ENCODE data around the gene ITGA1. TPM values are rescaled to one million over a fixed set of nuclear protein-coding genes. Genes with fewer than 3 reads are reported as not detected.

Gene ITGA1
- total RNA-seq, 1 experiment from 2014 or later = 4.0 TPM

DNA sequence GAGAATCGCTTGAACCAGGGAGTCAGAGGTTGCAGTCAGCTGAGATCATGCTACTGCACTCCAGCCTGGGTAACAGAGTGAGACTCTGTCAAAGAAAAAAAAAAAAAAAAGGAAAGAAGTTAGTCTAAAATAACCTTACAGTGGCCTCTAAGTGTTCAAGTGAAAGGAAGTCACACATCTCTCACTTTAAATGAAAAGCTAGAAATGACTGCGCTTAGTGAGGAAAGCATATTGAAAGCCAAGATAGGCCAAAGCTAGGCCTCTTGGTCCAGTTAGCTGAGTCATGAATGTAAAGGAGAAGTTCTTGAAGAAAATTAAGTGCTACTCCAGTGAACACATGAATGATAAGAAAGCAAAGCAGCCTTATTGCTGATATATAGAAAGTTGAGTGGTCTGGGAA is 38.1 kb downstream of the ITGA1 start:
- no peaks in the 10 kb centered on the region for H3K4me1 ChIP-seq (replicated peaks; ENCODE audit: insufficient read depth)
- no peaks in the 10 kb centered on the region; the same call in 1 of the 2 replicates for H3K9me2 ChIP-seq (ENCODE audit: insufficient read depth)
- no peaks in the 10 kb centered on the region for H4K20me1 ChIP-seq (ENCODE audit: insufficient read depth)
- H3K4me2 ChIP-seq = no peak overlapping the region
- no peaks in the 10 kb centered on the region for H3K36me3 ChIP-seq (ENCODE audit: low read depth)
- no peaks in the 10 kb centered on the region; the same call in 1 of the 2 replicates for H3K9me3 ChIP-seq (ENCODE audit: insufficient read depth, low read depth)
- H3K27me3 ChIP-seq (ENCODE audit: insufficient read depth, low read depth) = no peaks in the 10 kb centered on the region
- H3K79me2 ChIP-seq (ENCODE audit: low read depth) = no peaks in the 10 kb centered on the region
- H3K27ac ChIP-seq = no peak overlapping the region
- intact Hi-C loops (cut with micrococcal nuclease; ENCODE audit: unreplicated experiment) = no loop called here
- no TSS peak for BruUV-seq (replicated peaks)
- no peak overlapping the region for H2AFZ ChIP-seq
- no peak overlapping the region for H3K4me3 ChIP-seq
- no peak for DNase-seq
- ChIA-PET CTCF (no interaction called here), POLR2A (ENCODE audit: unreplicated experiment) (no interaction called here)
- TF ChIP-seq CTCF (conservative IDR thresholded peaks at IDR 0.05) (no peak), EZH2 (IDR thresholded peaks at IDR 0.05; ENCODE audit: low read depth) (no peak)
- no peaks in the 10 kb centered on the region for H3F3A ChIP-seq (ENCODE audit: insufficient read depth, low read depth)

DNA sequence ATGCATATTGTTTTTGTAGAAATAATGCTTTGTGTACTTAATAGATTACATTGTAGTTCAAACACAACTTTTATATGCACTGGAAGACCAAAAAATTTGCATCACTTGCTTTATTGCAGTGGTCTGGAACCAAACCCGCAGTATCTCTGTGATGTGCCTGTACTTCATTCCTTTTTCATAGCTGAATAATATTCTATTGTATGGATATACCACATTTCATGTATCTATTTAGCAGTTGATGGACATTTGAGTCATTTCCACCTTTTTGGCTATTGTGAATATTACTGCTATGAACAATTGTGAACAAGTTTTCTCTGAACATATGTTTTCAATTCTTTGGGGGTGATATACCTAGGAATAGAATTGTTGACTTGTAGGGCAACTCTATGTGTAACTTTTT is 40.1 kb downstream of the ITGA1 start:
- H3K9me2 ChIP-seq (ENCODE audit: insufficient read depth) = no peaks in the 10 kb centered on the region; the same call in 1 of the 2 replicates
- no peaks in the 10 kb centered on the region for H3K36me3 ChIP-seq (ENCODE audit: low read depth)
- H3K27ac ChIP-seq = no peak overlapping the region
- H3K4me1 ChIP-seq (replicated peaks; ENCODE audit: insufficient read depth) = no peaks in the 10 kb centered on the region
- DNase-seq = no peak
- no peak overlapping the region for H3K4me3 ChIP-seq
- TF ChIP-seq EZH2 (IDR thresholded peaks at IDR 0.05; ENCODE audit: low read depth) (no peak), CTCF (conservative IDR thresholded peaks at IDR 0.05) (no peak)
- CTCF ChIA-PET = no interaction called here
- POLR2A ChIA-PET (ENCODE audit: unreplicated experiment) = no interaction called here
- BruUV-seq (replicated peaks) = no TSS peak
- H3K79me2 ChIP-seq (ENCODE audit: low read depth) = no peaks in the 10 kb centered on the region
- intact Hi-C loops (cut with micrococcal nuclease; ENCODE audit: unreplicated experiment) = no loop called here
- H3K4me2 ChIP-seq = no peak overlapping the region
- no peak overlapping the region for H2AFZ ChIP-seq
- no peaks in the 10 kb centered on the region for H3K27me3 ChIP-seq (ENCODE audit: insufficient read depth, low read depth)
- no peaks in the 10 kb centered on the region for H3F3A ChIP-seq (ENCODE audit: insufficient read depth, low read depth)
- H4K20me1 ChIP-seq (ENCODE audit: insufficient read depth) = no peaks in the 10 kb centered on the region
- H3K9me3 ChIP-seq (ENCODE audit: insufficient read depth, low read depth) = no peaks in the 10 kb centered on the region; the same call in 1 of the 2 replicates

DNA sequence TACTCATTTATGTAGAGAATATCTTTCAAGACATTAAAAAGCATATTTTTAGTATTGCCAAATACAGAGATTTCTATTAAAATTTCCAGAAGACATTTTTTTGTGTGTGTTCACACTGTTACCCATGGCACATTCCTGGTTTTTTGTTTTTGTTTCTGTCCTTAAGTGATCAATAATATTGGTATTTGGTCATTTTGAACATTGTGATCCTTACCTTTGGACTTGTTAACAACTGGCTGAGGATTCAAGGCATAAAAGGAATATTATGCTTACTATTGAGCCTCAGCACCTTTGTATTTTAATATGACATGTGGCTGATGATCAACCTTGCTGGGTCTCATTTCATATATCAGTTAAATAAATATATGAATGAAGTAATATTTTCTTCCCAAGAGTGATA is 41.9 kb downstream of the ITGA1 start:
- POLR2A ChIA-PET (ENCODE audit: unreplicated experiment) = no interaction called here
- CTCF ChIA-PET = no interaction called here
- no peaks in the 10 kb centered on the region for H3K79me2 ChIP-seq (ENCODE audit: low read depth)

More for the DNA sequence above, 41.9 kb downstream of the ITGA1 start:
- no peak overlapping the region for H3K4me3 ChIP-seq
- no peak for TF ChIP-seq CTCF (conservative IDR thresholded peaks at IDR 0.05)
- no peak for TF ChIP-seq EZH2 (IDR thresholded peaks at IDR 0.05; ENCODE audit: low read depth)
- H3F3A ChIP-seq (ENCODE audit: insufficient read depth, low read depth) = no peaks in the 10 kb centered on the region
- no TSS peak for BruUV-seq (replicated peaks)
- no peak for DNase-seq
- intact Hi-C loops (cut with micrococcal nuclease; ENCODE audit: unreplicated experiment) = no loop called here
- H4K20me1 ChIP-seq (ENCODE audit: insufficient read depth) = no peaks in the 10 kb centered on the region
- H3K4me1 ChIP-seq (replicated peaks; ENCODE audit: insufficient read depth) = no peaks in the 10 kb centered on the region
- no peaks in the 10 kb centered on the region for H3K36me3 ChIP-seq (ENCODE audit: low read depth)
- no peak overlapping the region for H3K27ac ChIP-seq
- no peak overlapping the region for H3K4me2 ChIP-seq
- H3K27me3 ChIP-seq (ENCODE audit: insufficient read depth, low read depth) = no peaks in the 10 kb centered on the region
- no peak overlapping the region for H2AFZ ChIP-seq
- H3K9me3 ChIP-seq (ENCODE audit: insufficient read depth, low read depth) = no peaks in the 10 kb centered on the region; the same call in 1 of the 2 replicates
- H3K9me2 ChIP-seq (ENCODE audit: insufficient read depth) = no peaks in the 10 kb centered on the region; the same call in 1 of the 2 replicates
